Ovary (tissue), 3 donors: ENCODE results near the gene SPSB3.
A peak's percentile ranks its signal among the peaks of the same experiment; 100 is the strongest.

Source experiments
- EP300 ChIP-seq: sonication (generic); formaldehyde crosslinking; IDR thresholded peaks from one replicate; pipeline ENCODE4 v1.6.1; 2017; ENCODE audit warnings: antibody characterized with exemption
- POLR2A ChIP-seq: fragments of 450-650 bp; IDR thresholded peaks from one replicate; pipeline ENCODE4 v1.6.1; 2017; ENCODE audit warnings: antibody characterized with exemption, mild to moderate bottlenecking, moderate library complexity
- TF ChIP-seq, protein P1 (sequence below), 3 donors: fragments of 450-650 bp in 2 of 3; fragments of 200-600 bp in 1 of 3; IDR thresholded peaks; one replicate each; pipeline versions ENCODE4 v1.5.1 to v1.8.0; 2016 to 2022; ENCODE audit warnings: antibody characterized with exemption in 3 of 3, mild to moderate bottlenecking in 1 of 3
- donor health status: DM: no; HTN: no; CAD: no.

- TF ChIP-seq POLR2A (peak; percentile 5), EP300 (no peak)
- TF ChIP-seq, protein P1, sequence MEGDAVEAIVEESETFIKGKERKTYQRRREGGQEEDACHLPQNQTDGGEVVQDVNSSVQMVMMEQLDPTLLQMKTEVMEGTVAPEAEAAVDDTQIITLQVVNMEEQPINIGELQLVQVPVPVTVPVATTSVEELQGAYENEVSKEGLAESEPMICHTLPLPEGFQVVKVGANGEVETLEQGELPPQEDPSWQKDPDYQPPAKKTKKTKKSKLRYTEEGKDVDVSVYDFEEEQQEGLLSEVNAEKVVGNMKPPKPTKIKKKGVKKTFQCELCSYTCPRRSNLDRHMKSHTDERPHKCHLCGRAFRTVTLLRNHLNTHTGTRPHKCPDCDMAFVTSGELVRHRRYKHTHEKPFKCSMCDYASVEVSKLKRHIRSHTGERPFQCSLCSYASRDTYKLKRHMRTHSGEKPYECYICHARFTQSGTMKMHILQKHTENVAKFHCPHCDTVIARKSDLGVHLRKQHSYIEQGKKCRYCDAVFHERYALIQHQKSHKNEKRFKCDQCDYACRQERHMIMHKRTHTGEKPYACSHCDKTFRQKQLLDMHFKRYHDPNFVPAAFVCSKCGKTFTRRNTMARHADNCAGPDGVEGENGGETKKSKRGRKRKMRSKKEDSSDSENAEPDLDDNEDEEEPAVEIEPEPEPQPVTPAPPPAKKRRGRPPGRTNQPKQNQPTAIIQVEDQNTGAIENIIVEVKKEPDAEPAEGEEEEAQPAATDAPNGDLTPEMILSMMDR (IDR thresholded peaks at IDR 0.05): no peak
These were observed 11.8 kb downstream of the SPSB3 start for GRCh38 chr16:1770328-1771187.
